OCI-LY3 (cell line): ENCODE results near the gene PALS2.

Experiments used
- H2AFZ ChIP-seq: fragments of 200-600, 300-600 bp; shearing (Covaris generic); 2 replicates; pipeline ENCODE4 v1.6.0; 2014; ENCODE audit warnings: antibody characterized with exemption, low read depth, low read length
- H3K27ac ChIP-seq: fragments of 200-600, 300-600 bp; sonication (generic); 2 replicates; pipeline ENCODE4 v1.5.1; 2014; ENCODE audit warnings: mild to moderate bottlenecking, low read length, moderate library complexity, mixed read lengths
- H3K27me3 ChIP-seq: fragments of 200-600, 300-600 bp; sonication (generic); 2 replicates; pipeline ENCODE4 v1.6.1; 2014; ENCODE audit warnings: low read depth, low read length, mixed read lengths
- H3K36me3 ChIP-seq: fragments of 200-600, 300-600 bp; sonication (generic); replicated peaks from 2 replicates; pipeline ENCODE3; 2014; ENCODE audit warnings: low read depth, low read length, mixed read lengths
- H3K4me1 ChIP-seq: fragments of 300-600, 200-600 bp; sonication (generic); 2 replicates; pipeline ENCODE4 v1.6.1; 2014; ENCODE audit warnings: low read length, mixed read lengths
- H3K4me2 ChIP-seq: fragments of 200-600, 300-600 bp; sonication (generic); 2 replicates; pipeline ENCODE4 v1.6.1; 2014; ENCODE audit warnings: low read length, mixed read lengths
- H3K4me3 ChIP-seq: fragments of 300-600, 200-600 bp; sonication (generic); 2 replicates; pipeline ENCODE4 v1.5.1; 2014; ENCODE audit warnings: antibody characterized with exemption, mild to moderate bottlenecking, low read length, moderate library complexity
- H3K79me2 ChIP-seq: fragments of 300-600, 200-600 bp; shearing (Covaris generic); 2 replicates; pipeline ENCODE4 v1.6.1; 2014; ENCODE audit warnings: mild to moderate bottlenecking, low read length, mixed read lengths
- H3K9ac ChIP-seq: fragments of 300-600, 200-600 bp; shearing (Covaris generic); 2 replicates; pipeline ENCODE4 v1.6.0; 2014; ENCODE audit warnings: mild to moderate bottlenecking, low read length, moderate library complexity
- H3K9me3 ChIP-seq: fragments of 200-600, 300-600 bp; shearing (Covaris generic); 2 replicates; pipeline ENCODE4 v1.6.1; 2014; ENCODE audit warnings: low read length, mixed read lengths; ENCODE audit not compliant: insufficient read depth
- H4K20me1 ChIP-seq: fragments of 200-600, 300-600 bp; sonication (generic); 2 replicates; pipeline ENCODE4 v1.6.1; 2016; ENCODE audit warnings: low read length, mixed read lengths; ENCODE audit not compliant: insufficient read depth
- EZH2phosphoT487 ChIP-seq: fragments of 200-600 bp; shearing (Covaris generic); IDR thresholded peaks from 2 replicates; pipeline ENCODE4 v1.6.1; 2018; ENCODE audit warnings: antibody characterized with exemption, mixed run types, low read depth
- TF ChIP-seq, protein P1 (sequence below): fragments of 200-600, 300-600 bp; sonication (generic); IDR thresholded peaks from 2 replicates; pipeline ENCODE4 v1.5.1; 2014; ENCODE audit warnings: antibody characterized with exemption, low read length, low read depth

PALS2 gene

DNA sequence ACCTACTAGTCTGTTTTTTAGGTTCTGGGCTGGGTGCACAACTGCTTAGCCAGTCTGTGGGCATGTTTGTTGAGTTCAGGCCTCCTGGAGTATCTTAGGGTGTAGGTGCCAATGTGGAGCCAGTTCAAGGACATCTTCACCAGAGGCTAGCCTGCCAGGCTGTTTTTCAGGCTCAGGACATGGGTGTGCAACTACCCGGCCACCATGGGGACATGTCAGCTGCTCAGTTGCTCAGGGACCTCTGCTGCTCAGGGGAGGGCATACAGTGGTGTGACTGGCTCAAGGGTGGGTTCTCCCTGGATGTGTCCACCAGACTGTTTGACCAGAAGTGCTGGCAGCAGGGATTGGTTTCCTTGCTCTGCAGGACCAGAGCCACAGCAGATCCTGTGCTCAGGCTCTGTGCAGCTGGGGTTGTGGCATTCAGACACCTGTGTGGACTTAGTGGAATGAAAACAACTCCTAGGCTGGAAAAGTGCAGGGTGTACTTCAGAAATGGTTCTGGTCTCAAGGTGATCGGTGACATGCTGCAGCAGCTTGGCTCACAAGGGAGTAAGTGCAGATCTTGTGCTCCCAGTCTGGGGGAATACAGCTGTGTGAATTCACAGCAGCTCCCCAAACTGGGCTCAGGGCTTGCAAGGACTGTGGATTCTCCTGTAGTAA is 44.8 kb downstream of the PALS2 start:
- Histone ChIP-seq H3K4me3 (no peak overlapping the region), H3K4me1 (no peaks in the 10 kb centered on the region), H4K20me1 (no peaks in the 10 kb centered on the region), H3K4me2 (no peak overlapping the region), H3K79me2 (peaks cover 36% of the 10 kb centered on the region), H3K36me3 (no peaks in the 10 kb centered on the region), H3K27ac (no peak overlapping the region), H3K9me3 (no peaks in the 10 kb centered on the region), H3K9ac (no peak overlapping the region), H3K27me3 (no peaks in the 10 kb centered on the region), H2AFZ (no peak overlapping the region)
- TF ChIP-seq, protein P1, sequence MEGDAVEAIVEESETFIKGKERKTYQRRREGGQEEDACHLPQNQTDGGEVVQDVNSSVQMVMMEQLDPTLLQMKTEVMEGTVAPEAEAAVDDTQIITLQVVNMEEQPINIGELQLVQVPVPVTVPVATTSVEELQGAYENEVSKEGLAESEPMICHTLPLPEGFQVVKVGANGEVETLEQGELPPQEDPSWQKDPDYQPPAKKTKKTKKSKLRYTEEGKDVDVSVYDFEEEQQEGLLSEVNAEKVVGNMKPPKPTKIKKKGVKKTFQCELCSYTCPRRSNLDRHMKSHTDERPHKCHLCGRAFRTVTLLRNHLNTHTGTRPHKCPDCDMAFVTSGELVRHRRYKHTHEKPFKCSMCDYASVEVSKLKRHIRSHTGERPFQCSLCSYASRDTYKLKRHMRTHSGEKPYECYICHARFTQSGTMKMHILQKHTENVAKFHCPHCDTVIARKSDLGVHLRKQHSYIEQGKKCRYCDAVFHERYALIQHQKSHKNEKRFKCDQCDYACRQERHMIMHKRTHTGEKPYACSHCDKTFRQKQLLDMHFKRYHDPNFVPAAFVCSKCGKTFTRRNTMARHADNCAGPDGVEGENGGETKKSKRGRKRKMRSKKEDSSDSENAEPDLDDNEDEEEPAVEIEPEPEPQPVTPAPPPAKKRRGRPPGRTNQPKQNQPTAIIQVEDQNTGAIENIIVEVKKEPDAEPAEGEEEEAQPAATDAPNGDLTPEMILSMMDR = no peak

DNA sequence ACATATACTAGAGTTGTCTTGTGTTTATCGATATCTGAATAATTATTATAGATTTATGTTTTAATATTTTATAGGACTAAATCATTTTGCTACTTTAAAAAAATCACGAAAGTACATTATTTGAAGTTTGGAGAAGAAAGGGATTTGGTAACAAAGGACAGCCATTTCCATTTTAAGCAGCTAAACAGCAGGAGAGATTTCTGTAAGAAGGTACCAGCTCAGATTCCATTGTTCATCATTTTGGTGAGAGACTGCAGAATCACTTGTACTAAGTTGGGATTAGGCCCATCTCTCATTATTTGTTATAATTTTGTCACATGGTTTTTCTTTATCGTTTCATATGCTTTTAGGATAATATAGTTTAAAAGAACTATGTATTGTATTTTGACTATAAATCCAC is 46.7 kb downstream of the PALS2 start:
- H2AFZ ChIP-seq = no peak overlapping the region
- no peak for TF ChIP-seq EZH2phosphoT487
- TF ChIP-seq, protein P1 = no peak
- H4K20me1 ChIP-seq = no peaks in the 10 kb centered on the region
- H3K9ac ChIP-seq = no peak overlapping the region
- H3K4me1 ChIP-seq = no peaks in the 10 kb centered on the region
- no peaks in the 10 kb centered on the region for H3K9me3 ChIP-seq
- H3K4me2 ChIP-seq = no peak overlapping the region
- H3K27me3 ChIP-seq = no peaks in the 10 kb centered on the region
- H3K27ac ChIP-seq = no peak overlapping the region
- H3K79me2 ChIP-seq = peaks cover 28% of the 10 kb centered on the region
- no peaks in the 10 kb centered on the region for H3K36me3 ChIP-seq
- H3K4me3 ChIP-seq = no peak overlapping the region

DNA sequence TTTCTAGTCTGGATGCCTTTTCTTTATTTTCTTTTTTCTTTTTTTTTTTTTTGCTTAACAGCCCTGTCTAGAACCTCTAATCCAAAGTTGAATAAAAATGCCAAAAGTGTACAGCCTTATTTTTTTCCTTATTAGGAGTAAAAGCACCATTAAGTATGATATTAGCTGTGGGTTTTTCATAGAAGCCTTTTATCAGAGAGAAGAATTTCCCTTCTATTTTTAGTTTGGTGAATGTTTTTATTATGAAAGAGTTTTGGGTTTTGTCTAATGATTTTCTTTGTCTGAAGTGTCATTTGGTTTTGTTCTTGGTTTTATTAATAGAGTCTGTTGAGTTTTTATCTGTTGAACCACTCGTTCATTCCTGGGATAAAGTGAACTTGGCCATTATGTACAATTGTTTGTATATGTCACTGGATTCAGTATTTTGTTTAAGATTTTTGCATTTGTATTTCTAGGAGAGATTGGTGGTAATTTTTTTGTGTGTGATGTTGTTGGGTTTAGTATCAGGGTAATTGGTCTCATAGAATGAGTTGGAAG is 49.5 kb downstream of the PALS2 start:
- H3K4me2 ChIP-seq = no peak overlapping the region
- H3K27ac ChIP-seq = no peak overlapping the region
- peaks cover 24% of the 10 kb centered on the region for H3K79me2 ChIP-seq
- no peaks in the 10 kb centered on the region for H4K20me1 ChIP-seq
- no peak overlapping the region for H2AFZ ChIP-seq
- no peaks in the 10 kb centered on the region for H3K27me3 ChIP-seq
- H3K4me1 ChIP-seq = no peaks in the 10 kb centered on the region
- no peak overlapping the region for H3K4me3 ChIP-seq
- H3K9ac ChIP-seq = no peak overlapping the region
- no peaks in the 10 kb centered on the region for H3K36me3 ChIP-seq
- no peaks in the 10 kb centered on the region for H3K9me3 ChIP-seq
- TF ChIP-seq, protein P1 = no peak
- no peak for TF ChIP-seq EZH2phosphoT487
